Measurements from ENCODE around the gene RTKN. TPM values are rescaled to one million over a fixed set of nuclear protein-coding genes. Genes with fewer than 3 reads are reported as not detected.
A peak's percentile ranks its signal among the peaks of the same experiment; 100 is the strongest.

RTKN gene
- total RNA-seq, 6 donors from 2014 or later, result 26.7 to 95.3 (median 34.0) TPM

GRCh38 chr2:74418312-74418711 lies 23.4 kb downstream of the RTKN start:
- peak in 1 of 2 donors; percentile 83 for DNase-seq
- Histone ChIP-seq H3K4me3 (no peak overlapping the region), H3K4me1 (peaks cover 16 to 35% (median 33%) of the 10 kb centered on the region in 4 donors), H3K36me3 (no peaks in the 10 kb centered on the region), H3K27me3 (no peaks in the 10 kb centered on the region), H3K27ac (no peak overlapping the region), H3K9me3 (no peaks in the 10 kb centered on the region)
- 74 to 87% methylated on average over 19 to 27 of the region's 27 CpGs for WGBS, 2 donors
- no peak for ATAC-seq (ENCODE audit: low FRiP score in 2 of 2)
- TF ChIP-seq EP300 (IDR thresholded peaks at IDR 0.05), result no peak
- no peak for TF ChIP-seq POLR2AphosphoS5 (IDR thresholded peaks at IDR 0.05)
- no peak for TF ChIP-seq POLR2A (IDR thresholded peaks at IDR 0.05)

- Histone ChIP-seq H3K4me3 (no peak overlapping the region), H3K36me3 (no peaks in the 10 kb centered on the region), H3K4me1 (peaks cover 16 to 35% (median 33%) of the 10 kb centered on the region in 4 donors), H3K27me3 (no peaks in the 10 kb centered on the region), H3K27ac (no peak overlapping the region), H3K9me3 (no peaks in the 10 kb centered on the region)
- TF ChIP-seq CTCF (IDR thresholded peaks at IDR 0.05) (no peak), EP300 (IDR thresholded peaks at IDR 0.05) (no peak), POLR2A (IDR thresholded peaks at IDR 0.05) (no peak), POLR2AphosphoS5 (IDR thresholded peaks at IDR 0.05) (no peak)
- WGBS, 2 donors, result 88% methylated on average over 5 to 6 of the region's 6 CpGs
- DNase-seq (no peak), ATAC-seq (ENCODE audit: low FRiP score in 2 of 2) (no peak)
Measured at GRCh38 chr2:74417763-74418162, 24.0 kb downstream of the RTKN start.

- H3K4me3 ChIP-seq, result no peak overlapping the region
- H3K36me3 ChIP-seq, result no peaks in the 10 kb centered on the region
- no peak for TF ChIP-seq CTCF (IDR thresholded peaks at IDR 0.05)
- no peak for TF ChIP-seq POLR2A (IDR thresholded peaks at IDR 0.05)
- no peak for TF ChIP-seq EP300 (IDR thresholded peaks at IDR 0.05)
- no peak for TF ChIP-seq POLR2AphosphoS5 (IDR thresholded peaks at IDR 0.05)
- H3K9me3 ChIP-seq, result no peaks in the 10 kb centered on the region
- 85 to 93% methylated on average over 3 of the region's 3 CpGs for WGBS, 2 donors
- no peak for DNase-seq
- H3K4me1 ChIP-seq, result peaks cover 16 to 32% (median 30%) of the 10 kb centered on the region in 4 donors
- no peaks in the 10 kb centered on the region for H3K27me3 ChIP-seq
- ATAC-seq (ENCODE audit: low FRiP score in 2 of 2), result no peak
- no peak overlapping the region for H3K27ac ChIP-seq
Measured at GRCh38 chr2:74417197-74417596, 24.5 kb downstream of the RTKN start.

GRCh38 chr2:74416778-74417177 lies 25.0 kb downstream of the RTKN start:
- H3K27me3 ChIP-seq, result no peaks in the 10 kb centered on the region
- no peak overlapping the region for H3K4me3 ChIP-seq
- TF ChIP-seq EP300 (IDR thresholded peaks at IDR 0.05) (no peak), CTCF (IDR thresholded peaks at IDR 0.05) (no peak), POLR2AphosphoS5 (IDR thresholded peaks at IDR 0.05) (no peak), POLR2A (IDR thresholded peaks at IDR 0.05) (no peak)
- no peak overlapping the region for H3K27ac ChIP-seq
- DNase-seq (no peak), ATAC-seq (ENCODE audit: low FRiP score in 2 of 2) (no peak)
- no peaks in the 10 kb centered on the region for H3K9me3 ChIP-seq
- no peaks in the 10 kb centered on the region for H3K36me3 ChIP-seq
- H3K4me1 ChIP-seq, result peaks cover 13 to 28% (median 26%) of the 10 kb centered on the region in 4 donors
- WGBS, 2 donors, result 61 to 72% methylated on average over 3 of the region's 3 CpGs

GRCh38 chr2:74415762-74416395 lies 25.9 kb downstream of the RTKN start:
- no peaks in the 10 kb centered on the region for H3K9me3 ChIP-seq
- H3K27ac ChIP-seq, result peak overlapping the region in 2 of 4 donors; percentile 7 to 67
- H3K4me1 ChIP-seq, result peaks cover 11 to 24% (median 22%) of the 10 kb centered on the region in 4 donors
- no peak for TF ChIP-seq POLR2AphosphoS5 (IDR thresholded peaks at IDR 0.05)
- TF ChIP-seq POLR2A (IDR thresholded peaks at IDR 0.05), result no peak
- TF ChIP-seq CTCF (IDR thresholded peaks at IDR 0.05), result no peak
- no peak for TF ChIP-seq EP300 (IDR thresholded peaks at IDR 0.05)
- ATAC-seq (ENCODE audit: low FRiP score in 2 of 2), result peak in 1 of 2 donors; percentile 12
- 64 to 68% methylated on average over 28 to 35 of the region's 35 CpGs for WGBS, 2 donors
- peak overlapping the region in 3 of 4 donors; percentile 50 to 57 (median 54) for H3K4me3 ChIP-seq
- DNase-seq, result peak in 1 of 2 donors; percentile 76
- no peaks in the 10 kb centered on the region for H3K36me3 ChIP-seq
- no peaks in the 10 kb centered on the region for H3K27me3 ChIP-seq

Measured in upper lobe of left lung (tissue), 6 donors.